ENCODE measurements around the gene PACS2.

The PACS2 gene

GRCh38 chr14:105391541-105391940, 77.0 kb downstream of the PACS2 start:
- Histone ChIP-seq H3K27me3 (no peaks in the 10 kb centered on the region), H3K36me3 (no peaks in the 10 kb centered on the region), H3K4me3 (ENCODE audit: low read depth, low read length) (no peak overlapping the region), H3K9me3 (no peaks in the 10 kb centered on the region), H3K4me1 (no peaks in the 10 kb centered on the region)
- DNase-seq, result no peak
- TF ChIP-seq CTCF (IDR thresholded peaks at IDR 0.05; ENCODE audit: low read depth, low read length), result no peak

- Histone ChIP-seq H3K9me3 (peaks cover 1% of the 10 kb centered on the region; the same call in 1 of the 2 replicates), H3K27me3 (no peaks in the 10 kb centered on the region), H3K4me1 (no peaks in the 10 kb centered on the region; the same call in 1 of the 2 replicates), H3K36me3 (no peaks in the 10 kb centered on the region), H3K4me3 (ENCODE audit: low read depth, low read length) (no peak overlapping the region)
- peak; percentile 20 for DNase-seq
- TF ChIP-seq CTCF (IDR thresholded peaks at IDR 0.05; ENCODE audit: low read depth, low read length), result no peak
These were observed 77.9 kb downstream of the PACS2 start for GRCh38 chr14:105392131-105393090.

GRCh38 chr14:105393151-105393550, 78.6 kb downstream of the PACS2 start:
- no peaks in the 10 kb centered on the region for H3K27me3 ChIP-seq
- H3K9me3 ChIP-seq, result peaks cover 7% of the 10 kb centered on the region; the same call in 1 of the 2 replicates
- H3K36me3 ChIP-seq, result no peaks in the 10 kb centered on the region
- no peak for TF ChIP-seq CTCF (IDR thresholded peaks at IDR 0.05; ENCODE audit: low read depth, low read length)
- H3K4me1 ChIP-seq, result peaks cover 3% of the 10 kb centered on the region; the same call in 1 of the 2 replicates
- no peak overlapping the region for H3K4me3 ChIP-seq (ENCODE audit: low read depth, low read length)
- DNase-seq, result no peak

GRCh38 chr14:105394714-105395537, 80.4 kb downstream of the PACS2 start:
- H3K27me3 ChIP-seq, result no peaks in the 10 kb centered on the region
- H3K36me3 ChIP-seq, result peaks cover 8% of the 10 kb centered on the region
- peaks cover 3% of the 10 kb centered on the region for H3K4me1 ChIP-seq
- DNase-seq, result peak; percentile 6
- no peak overlapping the region for H3K4me3 ChIP-seq (ENCODE audit: low read depth, low read length)
- peaks cover 14% of the 10 kb centered on the region; the same call in 1 of the 2 replicates for H3K9me3 ChIP-seq
- TF ChIP-seq CTCF (IDR thresholded peaks at IDR 0.05; ENCODE audit: low read depth, low read length), result no peak

- TF ChIP-seq CTCF (IDR thresholded peaks at IDR 0.05; ENCODE audit: low read depth, low read length), result no peak
- H3K4me3 ChIP-seq (ENCODE audit: low read depth, low read length), result no peak overlapping the region
- peaks cover 14% of the 10 kb centered on the region; the same call in 1 of the 2 replicates for H3K9me3 ChIP-seq
- no peak for DNase-seq
- H3K27me3 ChIP-seq, result no peaks in the 10 kb centered on the region
- H3K4me1 ChIP-seq, result peaks cover 3% of the 10 kb centered on the region
- peaks cover 13% of the 10 kb centered on the region for H3K36me3 ChIP-seq
These were observed 80.9 kb downstream of the PACS2 start for GRCh38 chr14:105395538-105395854.
